Heart right ventricle (tissue), 16 donors: ENCODE measurements around the gene KDM4F. TPM values are rescaled to one million over a fixed set of nuclear protein-coding genes. Genes with fewer than 3 reads are reported as not detected.

Experiments
- ATAC-seq, 8 donors: fragments of 200-7000 bp; cut with Tn5 transposase; one replicate each; pipeline ENCODE4 v1.9.1; 2020; ENCODE audit warnings: mild to moderate bottlenecking in 8 of 8, moderate library complexity in 8 of 8, moderate number of reproducible peaks in 1 of 8
- DNase-seq, 2 donors: peaks; one replicate each; pipeline ENCODE4 v3.0.0-alpha.2; 2020
- H3K27ac ChIP-seq, 10 donors: fragments of 200-600 bp; sonication (generic) in 2 of 10; one replicate each; pipeline versions ENCODE4 v1.5.0 to v1.8.0; 2020 to 2022; ENCODE audit warnings: mild to moderate bottlenecking in 3 of 10
- H3K27me3 ChIP-seq, 7 donors: fragments of 200-600 bp; one replicate each; pipeline ENCODE4 v1.8.0; 2021 to 2022; ENCODE audit warnings: mild to moderate bottlenecking in 2 of 7
- H3K36me3 ChIP-seq, 9 donors: fragments of 200-600 bp; sonication (generic) in 1 of 9; one replicate each; pipeline versions ENCODE4 v1.5.0 to v1.8.0; 2020 to 2022; ENCODE audit warnings: mild to moderate bottlenecking in 2 of 9
- H3K4me1 ChIP-seq, 9 donors: fragments of 200-600 bp; sonication (generic) in 1 of 9; one replicate each; pipeline versions ENCODE4 v1.5.0 to v1.8.0; 2020 to 2022; ENCODE audit warnings: mild to moderate bottlenecking in 4 of 9
- H3K4me3 ChIP-seq, 10 donors: fragments of 200-600 bp; sonication (generic) in 2 of 10; one replicate each; pipeline versions ENCODE4 v1.5.0 to v1.8.0; 2020 to 2022; ENCODE audit warnings: mild to moderate bottlenecking in 7 of 10, moderate library complexity in 2 of 10
- H3K9me3 ChIP-seq, 11 donors: fragments of 200-600 bp in 10 of 11; sonication (generic) in 2 of 11; one replicate each; pipeline versions ENCODE4 v1.5.0 to v1.8.0; 2013 to 2022; ENCODE audit warnings: mild to moderate bottlenecking in 2 of 11, control low read depth in 1 of 11, moderate library complexity in 1 of 11
- WGBS, 2 donors: extraction: QIAGEN DNeasy Blood & Tissue Kit; methylation state at CpG; one replicate each; pipeline ENCODE4 v1.1.7; 2013; ENCODE audit warnings: inconsistent platforms in 1 of 2; 5-methylcytosine and 5-hydroxymethylcytosine counted together
- intact Hi-C, 10 donors: fragments of 100-400 bp; cut with DNase I; formaldehyde crosslinking; loops; one replicate each; pipeline versions ENCODE4 v1.11.1 to v1.14.2; 2022
- polyA plus RNA-seq, 2 donors: library from polyadenylated mRNA; stranded (reverse); fragments of 200-250 nt; gene quantifications; one replicate each; pipeline ENCODE4 v1.2.3, GENCODE V29; 2013
- total RNA-seq, 10 donors: library from RNA; stranded (reverse); fragmentation: NEBNext Ultra II Directional in 3 of 10; extraction: Animal tissue kit (Norgen Biotek cat#: 25700) in 3 of 10; gene quantifications; one replicate each; pipeline versions ENCODE4 v1.2.1 to v1.2.4, GENCODE V29; 2021 to 2023
- TF ChIP-seq, protein P1 (sequence below), 9 donors: fragments of 200-600 bp; sonication (generic) in 2 of 9; IDR thresholded peaks; one replicate each; pipeline versions ENCODE4 v1.5.0 to v1.8.0; 2021 to 2022; ENCODE audit warnings: antibody characterized with exemption in 9 of 9, mild to moderate bottlenecking in 5 of 9, moderate library complexity in 1 of 9
- donor health status: Arrhythmogenic right ventricular cardiomyopathy.
- donor health status: ischemic (EF 13 %, LVEDD 7.1; RV severe dilation, severe dysfunction).
- donor health status: healthy with polysubstance abuse.
- donor health status: DM: no; HTN: yes; CAD: no.
- donor health status: DM: no; HTN: no; CAD: no.
- donor health status: ischemic (EF 25% LVEDD 6.9; RV normal size, moderate dysfunction).
- donor health status: ischemic (EF 25% LVEDD 5.7; RV mildly dilated, moderate dysfunction).
- donor health status: healthy.
- donor health status: DM: yes; HTN: yes; CAD: no.
- donor health status: Ischemic cardiomyopathy.
- donor health status: ischemic (EF 35%, LVEDD 5.7; RV mildly dilated, moderate dysfunction).
- donor health status: nonischemic (EF 11% LVEDD 7.7; RV severe dilation, severe dysfunction).
- donor health status: DM: yes; HTN: yes; CAD: no.
- donor health status: PGD.
- donor health status: ischemic (EF 29% LVEDD 5.4; RV normal size, mild dysfunction).
- donor health status: nonischemic (EF 23%, LVEDD 6.1; RV moderate dilation, normal function).

Gene KDM4F
- total and polyA plus RNA-seq, 12 donors = not detected

DNA sequence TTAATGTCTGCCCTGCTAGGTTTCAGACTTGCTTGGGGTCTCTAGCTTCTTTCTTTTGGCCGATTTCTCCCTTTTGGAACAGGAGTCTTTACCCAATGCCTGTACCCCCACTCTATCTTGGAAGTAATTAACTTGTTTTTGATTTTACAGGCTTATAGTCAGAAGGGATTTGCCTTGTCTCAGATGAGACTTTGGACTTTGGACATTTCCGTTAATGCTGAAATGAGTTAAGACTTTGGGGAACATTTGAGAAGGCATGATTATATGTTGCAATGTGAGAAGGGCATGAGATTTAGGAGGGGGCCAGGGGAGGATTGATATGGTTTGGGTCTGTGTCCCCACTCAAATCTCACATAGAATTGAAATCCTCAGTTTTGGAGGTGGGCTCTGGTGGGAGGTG is 5.1 kb downstream of the KDM4F start:
- intact Hi-C loops = no loop called here
- H3K27ac ChIP-seq = no peak overlapping the region
- TF ChIP-seq, protein P1, sequence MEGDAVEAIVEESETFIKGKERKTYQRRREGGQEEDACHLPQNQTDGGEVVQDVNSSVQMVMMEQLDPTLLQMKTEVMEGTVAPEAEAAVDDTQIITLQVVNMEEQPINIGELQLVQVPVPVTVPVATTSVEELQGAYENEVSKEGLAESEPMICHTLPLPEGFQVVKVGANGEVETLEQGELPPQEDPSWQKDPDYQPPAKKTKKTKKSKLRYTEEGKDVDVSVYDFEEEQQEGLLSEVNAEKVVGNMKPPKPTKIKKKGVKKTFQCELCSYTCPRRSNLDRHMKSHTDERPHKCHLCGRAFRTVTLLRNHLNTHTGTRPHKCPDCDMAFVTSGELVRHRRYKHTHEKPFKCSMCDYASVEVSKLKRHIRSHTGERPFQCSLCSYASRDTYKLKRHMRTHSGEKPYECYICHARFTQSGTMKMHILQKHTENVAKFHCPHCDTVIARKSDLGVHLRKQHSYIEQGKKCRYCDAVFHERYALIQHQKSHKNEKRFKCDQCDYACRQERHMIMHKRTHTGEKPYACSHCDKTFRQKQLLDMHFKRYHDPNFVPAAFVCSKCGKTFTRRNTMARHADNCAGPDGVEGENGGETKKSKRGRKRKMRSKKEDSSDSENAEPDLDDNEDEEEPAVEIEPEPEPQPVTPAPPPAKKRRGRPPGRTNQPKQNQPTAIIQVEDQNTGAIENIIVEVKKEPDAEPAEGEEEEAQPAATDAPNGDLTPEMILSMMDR (IDR thresholded peaks at IDR 0.05) = no peak
- H3K36me3 ChIP-seq = no peaks in the 10 kb centered on the region
- no peaks in the 10 kb centered on the region for H3K9me3 ChIP-seq
- DNase-seq (no peak), ATAC-seq (no peak)
- H3K4me1 ChIP-seq = no peaks in the 10 kb centered on the region
- H3K4me3 ChIP-seq = no peak overlapping the region
- H3K27me3 ChIP-seq = peaks cover 0 to 39% (median 15%) of the 10 kb centered on the region in 7 donors
- WGBS, 2 donors = 87 to 90% methylated on average over 2 of the region's 2 CpGs

DNA sequence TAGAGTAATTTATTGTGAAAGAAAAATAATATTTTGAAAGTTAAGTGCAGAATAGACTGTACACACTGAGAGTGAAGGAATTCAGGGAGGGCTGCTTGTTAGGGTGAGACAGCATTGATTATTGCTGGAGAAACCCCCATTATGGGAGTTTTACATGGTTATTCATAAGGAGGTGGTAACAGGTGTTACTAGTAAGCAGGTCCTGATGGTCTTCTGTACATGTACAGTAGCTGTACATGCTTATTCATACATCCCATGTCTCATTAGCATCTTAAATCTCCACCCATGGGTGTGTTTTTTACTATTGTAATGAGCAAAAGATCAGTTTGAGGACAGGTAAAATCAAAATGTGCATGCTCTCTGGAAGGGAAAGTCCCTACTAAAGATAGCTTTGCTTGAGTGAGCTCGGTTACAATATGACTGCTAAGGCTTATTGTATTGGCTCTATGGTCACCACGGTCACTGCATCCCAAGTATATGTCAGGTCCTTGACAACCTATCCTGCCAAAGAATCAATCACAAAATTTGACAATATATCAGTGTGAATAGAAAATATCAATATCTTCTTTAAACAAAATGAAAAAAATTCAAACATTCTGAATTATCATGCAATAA is 6.2 kb downstream of the KDM4F start:
- intact Hi-C loops = no loop called here
- Histone ChIP-seq H3K36me3 (no peaks in the 10 kb centered on the region), H3K9me3 (no peaks in the 10 kb centered on the region), H3K4me1 (no peaks in the 10 kb centered on the region), H3K27ac (no peak overlapping the region), H3K4me3 (no peak overlapping the region), H3K27me3 (peaks cover 0 to 33% (median 12%) of the 10 kb centered on the region in 7 donors)
- no peak for ATAC-seq
- TF ChIP-seq, protein P1 (IDR thresholded peaks at IDR 0.05) = no peak
- 40 to 45% methylated on average over 2 of the region's 2 CpGs for WGBS, 2 donors
- no peak for DNase-seq

DNA sequence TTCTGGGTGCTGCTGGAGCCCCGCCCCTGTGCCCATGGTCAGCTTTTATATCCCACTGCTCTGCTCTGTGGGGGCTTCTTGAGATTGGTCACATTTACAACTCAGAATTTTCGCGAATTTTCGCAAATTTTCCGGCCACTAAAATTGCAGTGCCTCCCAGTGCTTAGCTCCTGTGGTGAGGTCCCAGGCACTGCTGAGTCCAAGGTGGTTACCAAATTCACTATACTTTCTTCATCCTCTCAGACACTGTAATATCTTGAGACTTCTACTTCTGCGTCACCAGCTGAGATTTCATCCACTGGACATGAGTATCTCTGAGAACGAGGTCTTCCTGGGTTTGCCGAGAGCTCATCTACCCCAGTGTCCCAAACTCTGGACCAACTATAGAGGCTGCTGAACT is 8.7 kb downstream of the KDM4F start:
- peak in 1 of 8 donors; percentile 18 for ATAC-seq
- no peak overlapping the region for H3K27ac ChIP-seq
- H3K36me3 ChIP-seq = no peaks in the 10 kb centered on the region
- DNase-seq = no peak
- H3K4me3 ChIP-seq = no peak overlapping the region
- WGBS, 2 donors = 91 to 94% methylated on average over 8 of the region's 8 CpGs
- H3K4me1 ChIP-seq = no peaks in the 10 kb centered on the region
- intact Hi-C loops = no loop called here
- TF ChIP-seq, protein P1 (IDR thresholded peaks at IDR 0.05) = no peak
- peaks cover 0 to 24% (median 12%) of the 10 kb centered on the region in 7 donors for H3K27me3 ChIP-seq
- H3K9me3 ChIP-seq = no peaks in the 10 kb centered on the region

DNA sequence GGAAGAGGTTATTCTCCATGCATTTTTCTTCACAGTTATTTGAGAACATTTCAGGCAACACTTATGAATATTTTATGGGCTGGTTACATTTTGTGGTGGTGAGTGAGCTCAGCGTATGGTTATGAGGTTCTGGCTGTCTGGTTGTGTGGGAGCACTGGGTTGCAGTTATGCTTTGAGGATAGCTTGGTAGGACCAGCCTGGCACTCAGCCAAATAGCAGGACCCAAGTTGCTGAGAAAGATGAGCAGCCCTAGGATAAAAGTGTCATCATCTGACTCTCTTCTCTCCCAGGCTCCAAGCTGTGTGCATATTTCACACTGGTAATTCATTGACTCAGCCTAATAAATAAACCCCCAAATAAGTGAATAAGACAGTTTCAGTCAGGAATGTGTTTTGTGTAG is 9.4 kb downstream of the KDM4F start:
- TF ChIP-seq, protein P1 (IDR thresholded peaks at IDR 0.05) = no peak
- no peak for DNase-seq
- WGBS, 2 donors = 76 to 80% methylated on average over 1 of the region's 1 CpG
- Histone ChIP-seq H3K4me3 (no peak overlapping the region), H3K9me3 (no peaks in the 10 kb centered on the region), H3K27ac (no peak overlapping the region), H3K36me3 (no peaks in the 10 kb centered on the region), H3K4me1 (no peaks in the 10 kb centered on the region), H3K27me3 (peaks cover 0 to 18% (median 7%) of the 10 kb centered on the region in 7 donors)
- ATAC-seq = no peak
- intact Hi-C loops = no loop called here
